ENCODE data around the gene RNF213. TPM values are rescaled to one million over a fixed set of nuclear protein-coding genes. Genes with fewer than 3 reads are reported as not detected.
A peak's percentile ranks its signal among the peaks of the same experiment; 100 is the strongest.

RNF213 gene
- 63.0 and 81.2 TPM in 2 replicates for total RNA-seq

GRCh38 chr17:80260791-80261158 lies at the start of gene RNF213:
Gene RNF213 (plus strand): TSS chr17:80260852. CDS start chr17:80263682, 2,830 bp downstream.
- DNase-seq (ENCODE audit: low read depth in 2 of 2), result peak in 1 of 2 donors; percentile 44

- no peak for DNase-seq (ENCODE audit: low read depth in 2 of 2)
Observed at GRCh38 chr17:80212109-80212508, 48.5 kb upstream of the RNF213 start.

- no peak for DNase-seq (ENCODE audit: low read depth in 2 of 2)
Observed at GRCh38 chr17:80212511-80212910, 48.1 kb upstream of the RNF213 start.

- DNase-seq (ENCODE audit: low read depth in 2 of 2), result no peak
Observed at GRCh38 chr17:80212962-80213642, 47.5 kb upstream of the RNF213 start.

GRCh38 chr17:80213643-80213975 lies 47.0 kb upstream of the RNF213 start:
- DNase-seq (ENCODE audit: low read depth in 2 of 2), result no peak

DNA sequence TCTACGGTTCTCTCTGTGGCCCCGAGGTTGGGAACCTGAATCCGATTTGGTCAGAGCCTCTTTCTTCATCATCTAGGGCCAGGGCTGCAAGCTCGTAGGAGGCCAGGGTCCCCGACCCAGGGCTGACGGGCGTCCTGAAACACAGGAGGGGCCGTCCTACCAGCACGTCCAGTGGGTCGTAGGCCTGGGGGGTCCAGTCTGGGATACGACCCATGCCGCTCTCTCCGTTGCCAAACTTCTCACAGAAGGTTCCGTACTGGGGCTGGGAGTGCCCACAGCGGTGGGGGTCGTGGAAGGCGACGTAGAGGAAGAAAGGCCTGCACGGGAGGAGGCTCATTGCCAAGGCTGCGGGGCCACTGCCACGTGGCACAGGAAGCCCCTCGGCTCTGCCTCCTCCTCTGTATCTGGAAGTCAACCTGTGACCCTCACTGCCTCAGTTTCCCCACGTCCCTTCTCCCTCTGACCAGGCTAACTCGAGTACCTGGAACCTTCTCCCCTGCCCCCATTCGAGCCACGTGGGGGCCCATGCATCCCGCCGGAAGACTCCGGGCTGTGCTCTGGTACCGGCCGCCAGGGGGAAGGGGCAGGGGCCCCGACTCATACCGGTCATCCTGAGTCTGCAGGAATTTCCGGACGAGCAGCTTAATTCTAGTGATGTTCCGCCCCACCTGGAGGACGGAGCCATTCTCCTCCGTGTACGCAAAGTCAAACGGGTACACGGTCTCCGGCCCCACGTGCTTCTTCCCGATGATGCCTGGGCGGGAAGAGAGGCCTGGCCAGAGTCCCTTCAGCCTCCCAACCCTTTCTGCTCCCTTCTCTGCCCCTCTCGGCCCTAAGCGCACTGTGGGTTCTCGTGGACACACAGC lies 46.4 kb upstream of the RNF213 start:
- no peak for DNase-seq (ENCODE audit: low read depth in 2 of 2)

DNA sequence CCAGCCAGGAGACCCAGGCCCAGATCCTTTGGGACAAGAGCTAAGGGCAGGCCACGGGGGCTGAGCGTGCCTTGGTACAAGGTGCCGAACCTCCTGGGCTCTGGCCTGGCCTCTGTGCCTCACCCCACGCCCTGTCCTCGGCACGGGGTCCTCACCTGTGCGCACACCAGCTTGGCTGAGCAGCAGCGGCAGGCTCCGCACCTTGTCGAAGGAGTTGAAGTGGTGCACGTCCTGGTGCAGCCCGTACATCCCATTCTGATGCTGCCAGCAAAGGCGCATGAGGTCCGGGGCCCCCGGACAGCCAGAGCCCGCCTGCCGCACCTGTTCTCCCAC lies 45.8 kb upstream of the RNF213 start:
- DNase-seq (ENCODE audit: low read depth in 2 of 2), result no peak

- DNase-seq (ENCODE audit: low read depth in 2 of 2), result no peak
Observed at GRCh38 chr17:80216473-80217456, 43.9 kb upstream of the RNF213 start.

DNA sequence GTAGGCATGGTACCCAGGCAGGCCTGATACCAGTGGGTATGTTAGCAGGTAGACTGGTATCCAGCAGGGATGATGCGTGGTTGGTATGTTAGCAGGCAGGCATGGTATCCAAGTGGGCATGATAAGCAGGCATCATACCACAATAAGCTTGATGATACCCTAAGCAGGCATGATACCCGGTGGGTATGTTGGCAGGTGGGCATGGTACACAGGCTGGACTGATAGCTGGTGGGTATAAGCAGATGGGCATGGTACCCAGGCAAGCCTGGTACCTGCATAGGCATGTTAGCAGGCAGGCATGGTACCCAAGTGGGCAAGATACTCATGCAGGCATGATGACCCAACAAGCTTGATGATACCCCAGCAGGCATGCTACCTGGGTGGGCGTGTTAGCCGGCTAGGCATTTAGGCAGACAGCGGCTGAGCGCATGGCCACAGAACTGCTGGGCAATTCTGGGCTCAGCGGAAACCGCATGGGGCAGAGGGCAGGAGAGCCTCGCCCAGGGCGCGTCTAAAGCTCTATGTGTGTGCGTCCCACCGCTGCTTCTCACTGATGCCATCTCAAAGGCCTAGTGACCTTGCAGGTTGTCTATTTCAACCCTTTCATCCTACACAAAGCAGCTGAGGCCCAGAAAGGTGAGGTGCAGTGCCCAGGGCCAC lies 42.8 kb upstream of the RNF213 start:
- DNase-seq (ENCODE audit: low read depth in 2 of 2), result no peak

- DNase-seq (ENCODE audit: low read depth in 2 of 2), result no peak
Observed at GRCh38 chr17:80218391-80218790, 42.3 kb upstream of the RNF213 start.

DNA sequence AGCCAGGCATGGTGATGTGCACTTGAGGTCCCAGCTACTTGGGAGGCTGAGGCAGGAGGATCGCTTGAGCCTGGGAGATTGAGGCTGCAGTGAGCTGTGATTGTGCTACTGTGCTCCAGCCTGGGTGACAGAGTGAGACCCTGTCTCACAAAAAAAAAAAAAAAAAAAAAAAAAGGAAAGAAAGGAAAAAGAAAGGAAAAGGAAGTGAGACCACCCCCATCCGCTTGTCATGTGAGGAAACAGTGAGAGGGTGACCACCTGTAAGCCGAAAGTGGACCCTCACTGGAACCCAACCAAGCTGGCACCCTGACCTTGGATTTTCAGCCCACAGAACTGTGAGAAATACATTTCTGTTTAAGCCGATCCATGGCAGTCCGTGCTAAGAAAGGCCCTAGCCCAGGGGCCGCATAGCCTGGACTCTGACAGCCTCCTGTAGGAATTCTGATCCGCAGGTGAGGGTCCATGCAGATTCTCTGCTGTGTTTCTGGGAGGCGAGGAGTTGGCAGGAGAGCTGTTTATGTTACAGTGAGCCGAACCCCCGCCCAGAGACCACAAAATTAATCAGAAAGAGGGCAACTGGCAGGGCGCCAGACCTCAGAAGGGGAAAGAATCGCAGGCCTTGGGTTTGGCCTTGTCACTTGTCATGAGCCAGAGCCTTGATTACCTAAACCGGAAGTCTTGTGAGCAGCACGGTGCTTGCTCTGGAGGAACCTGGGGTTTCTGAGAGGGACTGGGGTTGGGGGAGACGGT lies 41.5 kb upstream of the RNF213 start:
- peak in 1 of 2 donors; percentile 58 for DNase-seq (ENCODE audit: low read depth in 2 of 2)

GRCh38 chr17:80219763-80220053 lies 40.9 kb upstream of the RNF213 start:
- DNase-seq (ENCODE audit: low read depth in 2 of 2), result no peak

DNA sequence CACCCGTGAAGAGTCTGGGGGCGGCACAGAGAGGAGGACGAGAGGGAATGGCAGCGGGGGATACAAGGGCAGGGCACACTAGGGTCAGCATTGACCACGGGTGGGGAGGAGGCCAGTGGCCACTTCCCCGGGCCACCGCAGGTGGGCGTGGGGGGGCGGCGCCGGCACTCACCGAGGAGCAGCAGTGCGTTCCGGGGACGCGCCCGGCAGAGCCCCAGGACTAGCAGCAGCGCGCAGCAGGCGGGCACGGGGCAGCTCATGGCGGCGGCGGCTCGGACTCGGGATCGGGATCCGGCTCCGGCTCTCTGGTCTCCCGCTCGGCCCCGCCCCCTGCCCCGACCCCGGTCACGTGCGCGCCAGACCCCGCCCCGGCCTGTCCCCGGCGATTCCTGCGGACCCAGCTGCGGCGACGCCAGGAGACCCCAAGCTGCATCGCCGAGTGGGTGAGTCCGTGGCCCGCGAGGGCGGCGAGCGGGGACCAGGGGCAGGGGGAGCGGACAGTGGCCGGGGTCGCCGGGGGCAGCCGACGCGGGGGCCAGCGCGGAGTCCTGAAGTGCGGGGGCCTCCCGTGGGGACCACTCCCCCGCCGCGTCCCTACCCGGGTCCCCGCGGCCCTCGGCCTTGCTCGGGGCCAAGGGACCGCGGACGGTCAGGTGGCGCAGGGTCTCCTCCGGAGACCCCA lies 40.5 kb upstream of the RNF213 start, which contains the start of the genes SGSH and SLC26A11:
Gene SGSH (minus strand): TSS at position 280 of the 682 bp plus-strand sequence. CDS start 20 bp downstream, at position 260.
Gene SLC26A11 (plus strand): TSS at position 374 of the 682 bp plus-strand sequence. CDS start 1,134 bp downstream, outside the sequence.
- peak; percentile 5 to 73 for DNase-seq (ENCODE audit: low read depth in 2 of 2)

DNA sequence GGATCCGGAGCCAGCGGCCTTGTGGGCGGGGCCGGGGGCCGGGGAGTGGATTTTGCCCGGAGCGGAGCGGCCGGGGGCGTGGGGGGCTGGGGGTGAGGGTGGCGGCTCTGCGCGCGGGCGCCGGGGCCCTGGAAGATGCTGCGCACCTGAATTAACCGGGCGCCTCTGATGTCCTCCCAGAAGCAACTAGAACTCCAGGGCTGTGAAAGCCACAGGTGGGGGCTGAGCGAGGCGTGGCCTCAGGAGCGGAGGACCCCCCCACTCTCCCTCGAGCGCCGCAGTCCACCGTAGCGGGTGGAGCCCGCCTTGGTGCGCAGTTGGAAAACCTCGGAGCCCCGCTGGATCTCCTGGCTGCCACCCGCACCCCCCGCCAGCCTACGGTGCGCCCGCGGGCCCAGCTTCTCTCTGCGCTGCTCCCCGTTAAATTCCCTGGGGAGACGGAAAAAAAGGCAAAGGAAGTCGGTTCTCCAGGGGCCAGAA lies 39.9 kb upstream of the RNF213 start:
- DNase-seq (ENCODE audit: low read depth in 2 of 2), result peak in 1 of 2 donors; percentile 30

- no peak for DNase-seq (ENCODE audit: low read depth in 2 of 2)
Observed at GRCh38 chr17:80221351-80222105, 39.1 kb upstream of the RNF213 start.

- no peak for DNase-seq (ENCODE audit: low read depth in 2 of 2)
Observed at GRCh38 chr17:80222376-80223141, 38.1 kb upstream of the RNF213 start.

DNA sequence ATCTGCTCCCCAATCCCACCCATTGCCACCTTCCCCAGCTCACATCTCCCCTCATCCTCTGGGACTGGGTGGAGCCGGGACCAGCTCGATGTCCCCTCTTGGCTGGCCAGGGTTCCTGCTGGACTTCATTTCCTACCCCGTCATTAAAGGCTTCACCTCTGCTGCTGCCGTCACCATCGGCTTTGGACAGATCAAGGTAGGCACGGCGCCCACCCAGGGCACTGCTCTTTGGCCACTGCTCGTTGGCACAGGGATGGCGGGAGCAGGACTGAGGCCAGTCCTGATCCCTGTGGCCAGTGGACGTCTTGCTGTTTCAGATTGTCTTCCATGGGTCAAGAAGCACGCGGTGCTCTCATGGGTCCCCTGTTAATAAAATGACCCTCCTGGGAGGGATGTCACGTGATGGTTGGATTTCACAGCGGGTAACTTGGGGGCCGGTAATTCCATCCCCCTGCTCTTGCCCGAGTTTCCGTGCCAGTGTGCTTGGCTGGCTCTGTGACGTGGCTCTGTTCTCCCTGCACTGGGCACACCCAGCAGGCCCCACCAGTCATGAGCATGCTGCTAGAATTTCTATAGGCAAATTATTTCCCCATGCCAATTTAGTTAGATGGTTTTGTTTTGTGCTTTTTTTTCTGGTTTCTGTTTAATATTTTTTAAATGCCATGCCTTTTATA lies 37.4 kb upstream of the RNF213 start:
- DNase-seq (ENCODE audit: low read depth in 2 of 2), result no peak
